ENCODE data around the gene NEO1.

NEO1 gene

DNA sequence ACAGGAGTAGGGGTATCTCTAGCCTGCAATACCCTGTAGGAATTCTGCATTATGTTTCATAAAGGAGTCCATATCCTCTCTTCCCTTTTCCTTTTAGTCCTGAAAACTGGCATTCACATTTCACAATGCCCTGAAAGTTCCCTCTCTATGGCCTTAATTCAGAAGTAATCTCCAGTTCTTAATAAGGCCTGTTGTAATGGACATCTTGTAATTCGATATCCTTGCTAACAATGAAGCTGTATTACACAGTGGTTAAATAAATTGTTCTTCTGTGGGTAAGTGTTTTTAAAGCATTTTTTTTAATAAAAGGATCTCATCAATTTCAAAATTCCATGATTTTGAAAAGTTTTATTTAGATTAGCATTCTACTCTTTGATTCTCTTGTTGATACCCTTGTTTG, 34.3 kb upstream of the NEO1 start:
- Histone ChIP-seq H3K36me3 (ENCODE audit: control insufficient read depth, insufficient read depth, low read length) (no peaks in the 10 kb centered on the region), H3K4me3 (ENCODE audit: low read length) (no peak overlapping the region), H3K27ac (ENCODE audit: low read length) (no peak overlapping the region), H3K9me3 (ENCODE audit: control insufficient read depth, insufficient read depth, low read length) (no peaks in the 10 kb centered on the region), H3K27me3 (ENCODE audit: control insufficient read depth, insufficient read depth, low read length) (no peaks in the 10 kb centered on the region), H3K4me1 (ENCODE audit: control insufficient read depth, insufficient read depth, low read length) (peaks cover 2% of the 10 kb centered on the region)
- no CpG with 5 or more reads among the region's 1 CpG for WGBS (ENCODE audit: insufficient coverage, insufficient read length)
- DNase-seq (ENCODE audit: low read depth, low spot score), result no peak

DNA sequence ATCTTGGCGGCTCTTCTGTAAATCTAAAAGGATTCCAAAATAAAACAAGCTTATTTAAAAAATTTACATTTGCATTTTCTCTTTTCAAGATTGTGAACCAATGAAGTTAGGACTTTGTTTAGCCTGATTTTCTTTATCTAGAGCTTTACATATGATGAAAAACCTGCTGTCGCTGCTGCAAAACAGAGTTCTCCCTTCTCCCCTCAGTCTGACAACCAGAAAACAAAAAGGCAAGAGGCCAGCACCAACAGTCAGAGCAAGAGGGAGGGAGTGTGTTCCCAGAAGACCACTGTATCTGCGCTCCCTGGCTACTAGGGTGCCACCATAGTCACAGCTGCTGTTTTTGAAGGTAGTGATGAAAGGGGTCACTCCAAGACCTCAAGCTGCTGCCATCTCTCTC, 33.1 kb upstream of the NEO1 start:
- Histone ChIP-seq H3K27ac (ENCODE audit: low read length) (no peak overlapping the region), H3K4me3 (ENCODE audit: low read length) (no peak overlapping the region), H3K36me3 (ENCODE audit: control insufficient read depth, insufficient read depth, low read length) (no peaks in the 10 kb centered on the region), H3K4me1 (ENCODE audit: control insufficient read depth, insufficient read depth, low read length) (peaks cover 2% of the 10 kb centered on the region), H3K27me3 (ENCODE audit: control insufficient read depth, insufficient read depth, low read length) (no peaks in the 10 kb centered on the region), H3K9me3 (ENCODE audit: control insufficient read depth, insufficient read depth, low read length) (no peaks in the 10 kb centered on the region)
- WGBS (ENCODE audit: insufficient coverage, insufficient read length), result no CpG with 5 or more reads among the region's 3 CpGs
- DNase-seq (ENCODE audit: low read depth, low spot score), result no peak

DNA sequence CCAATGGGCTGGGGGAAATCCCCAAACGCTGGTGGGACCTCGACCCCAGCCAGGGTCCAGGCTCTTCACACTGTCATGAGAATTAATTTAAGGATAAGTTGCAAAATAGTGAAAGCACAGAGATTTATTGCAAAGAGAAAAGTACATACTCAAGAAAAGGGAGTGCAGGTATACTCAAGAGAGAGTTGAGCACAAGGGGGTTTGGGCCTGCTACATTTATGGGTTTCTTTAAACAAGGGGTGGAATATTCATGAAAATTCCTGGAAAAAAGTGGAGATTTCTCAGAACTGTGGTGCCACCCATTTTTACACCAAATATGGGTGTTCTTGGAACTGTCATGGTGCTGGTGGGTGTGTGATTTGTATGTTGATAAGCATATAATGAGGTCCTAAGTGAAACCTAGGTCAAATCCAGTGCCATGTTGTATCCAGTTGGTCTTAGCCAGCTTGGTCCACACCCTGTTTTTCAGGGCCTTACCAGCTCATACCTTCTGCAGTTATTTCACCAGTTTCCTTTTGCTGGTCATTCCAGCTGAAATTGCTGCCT, 32.6 kb upstream of the NEO1 start:
- no peaks in the 10 kb centered on the region for H3K27me3 ChIP-seq (ENCODE audit: control insufficient read depth, insufficient read depth, low read length)
- no peak overlapping the region for H3K4me3 ChIP-seq (ENCODE audit: low read length)
- no peaks in the 10 kb centered on the region for H3K9me3 ChIP-seq (ENCODE audit: control insufficient read depth, insufficient read depth, low read length)
- no CpG with 5 or more reads among the region's 2 CpGs for WGBS (ENCODE audit: insufficient coverage, insufficient read length)
- H3K36me3 ChIP-seq (ENCODE audit: control insufficient read depth, insufficient read depth, low read length), result no peaks in the 10 kb centered on the region
- H3K27ac ChIP-seq (ENCODE audit: low read length), result no peak overlapping the region
- DNase-seq (ENCODE audit: low read depth, low spot score), result no peak
- peaks cover 2% of the 10 kb centered on the region for H3K4me1 ChIP-seq (ENCODE audit: control insufficient read depth, insufficient read depth, low read length)

DNA sequence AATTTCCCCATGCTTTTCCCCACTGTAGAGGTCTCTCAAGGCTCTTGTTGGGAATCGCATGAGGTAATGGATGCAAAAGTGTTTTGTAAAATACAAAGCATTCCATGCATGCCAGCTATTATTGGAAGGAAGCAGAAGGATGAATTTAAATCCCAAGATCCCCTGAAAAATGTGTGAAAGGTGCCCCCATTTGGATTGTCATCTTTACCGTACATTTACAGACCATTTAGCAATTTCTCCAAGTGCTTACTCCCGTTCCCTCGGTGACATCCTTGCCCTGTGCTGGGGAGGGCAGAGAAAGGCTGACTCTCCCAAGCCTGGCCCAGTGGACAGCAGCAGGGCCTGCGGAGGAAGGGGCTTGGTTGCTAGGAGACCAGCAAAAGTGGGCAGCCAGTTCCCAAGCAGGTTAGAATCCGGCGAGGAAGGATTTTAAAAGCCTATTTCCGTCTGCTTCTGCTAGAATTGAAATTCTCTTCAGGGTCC, 31.1 kb upstream of the NEO1 start:
- H3K4me1 ChIP-seq (ENCODE audit: control insufficient read depth, insufficient read depth, low read length), result peaks cover 2% of the 10 kb centered on the region
- no peak overlapping the region for H3K4me3 ChIP-seq (ENCODE audit: low read length)
- no peaks in the 10 kb centered on the region for H3K27me3 ChIP-seq (ENCODE audit: control insufficient read depth, insufficient read depth, low read length)
- H3K36me3 ChIP-seq (ENCODE audit: control insufficient read depth, insufficient read depth, low read length), result no peaks in the 10 kb centered on the region
- H3K27ac ChIP-seq (ENCODE audit: low read length), result no peak overlapping the region
- H3K9me3 ChIP-seq (ENCODE audit: control insufficient read depth, insufficient read depth, low read length), result no peaks in the 10 kb centered on the region
- no CpG with 5 or more reads among the region's 8 CpGs for WGBS (ENCODE audit: insufficient coverage, insufficient read length)
- DNase-seq (ENCODE audit: low read depth, low spot score), result peak; percentile 16

DNA sequence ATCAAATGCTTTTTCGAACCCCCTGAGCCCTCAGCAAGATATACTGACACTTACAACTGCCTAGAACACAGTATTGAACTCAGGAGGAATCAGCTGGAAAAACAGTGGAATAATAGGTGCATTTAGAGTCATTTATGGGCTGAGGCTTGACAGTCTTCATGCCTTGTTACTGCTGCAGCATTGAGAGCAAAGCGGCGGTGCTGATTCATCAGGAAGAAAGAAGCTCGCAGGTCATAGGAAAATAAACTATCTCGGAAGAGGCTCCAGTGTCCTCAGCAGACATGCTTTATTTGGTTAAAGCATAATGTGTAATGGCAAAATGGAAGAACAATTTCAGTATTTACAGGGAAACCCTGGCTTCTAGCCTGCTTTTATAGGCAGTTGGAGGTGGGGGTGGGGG, 30.1 kb upstream of the NEO1 start:
- no peaks in the 10 kb centered on the region for H3K27me3 ChIP-seq (ENCODE audit: control insufficient read depth, insufficient read depth, low read length)
- H3K4me3 ChIP-seq (ENCODE audit: low read length), result no peak overlapping the region
- no peak for DNase-seq (ENCODE audit: low read depth, low spot score)
- no peak overlapping the region for H3K27ac ChIP-seq (ENCODE audit: low read length)
- no peaks in the 10 kb centered on the region for H3K9me3 ChIP-seq (ENCODE audit: control insufficient read depth, insufficient read depth, low read length)
- peaks cover 2% of the 10 kb centered on the region for H3K4me1 ChIP-seq (ENCODE audit: control insufficient read depth, insufficient read depth, low read length)
- no CpG with 5 or more reads among the region's 5 CpGs for WGBS (ENCODE audit: insufficient coverage, insufficient read length)
- H3K36me3 ChIP-seq (ENCODE audit: control insufficient read depth, insufficient read depth, low read length), result no peaks in the 10 kb centered on the region

DNA sequence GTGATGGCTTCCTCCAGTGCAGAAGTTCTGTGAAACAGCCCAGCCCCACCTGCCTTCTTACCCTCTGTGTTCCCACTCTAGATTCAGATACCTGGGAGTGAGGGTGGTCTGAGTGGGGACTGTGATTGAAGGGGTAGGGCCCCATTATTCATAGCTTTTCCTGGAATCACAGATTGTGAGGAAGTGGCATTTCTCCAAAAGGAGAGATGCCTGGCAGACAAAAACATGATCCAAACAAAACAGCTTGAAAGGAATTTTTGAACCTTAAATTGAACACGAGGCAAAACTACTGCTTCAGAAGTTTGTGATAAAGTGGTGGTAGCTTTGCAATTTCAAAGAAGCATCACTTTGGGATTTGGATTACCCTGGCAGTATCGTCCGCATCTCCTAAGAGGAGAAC, 29.2 kb upstream of the NEO1 start:
- no CpG with 5 or more reads among the region's 3 CpGs for WGBS (ENCODE audit: insufficient coverage, insufficient read length)
- no peak overlapping the region for H3K27ac ChIP-seq (ENCODE audit: low read length)
- H3K4me3 ChIP-seq (ENCODE audit: low read length), result no peak overlapping the region
- no peaks in the 10 kb centered on the region for H3K36me3 ChIP-seq (ENCODE audit: control insufficient read depth, insufficient read depth, low read length)
- DNase-seq (ENCODE audit: low read depth, low spot score), result no peak
- H3K27me3 ChIP-seq (ENCODE audit: control insufficient read depth, insufficient read depth, low read length), result no peaks in the 10 kb centered on the region
- H3K4me1 ChIP-seq (ENCODE audit: control insufficient read depth, insufficient read depth, low read length), result peaks cover 2% of the 10 kb centered on the region
- H3K9me3 ChIP-seq (ENCODE audit: control insufficient read depth, insufficient read depth, low read length), result no peaks in the 10 kb centered on the region

DNA sequence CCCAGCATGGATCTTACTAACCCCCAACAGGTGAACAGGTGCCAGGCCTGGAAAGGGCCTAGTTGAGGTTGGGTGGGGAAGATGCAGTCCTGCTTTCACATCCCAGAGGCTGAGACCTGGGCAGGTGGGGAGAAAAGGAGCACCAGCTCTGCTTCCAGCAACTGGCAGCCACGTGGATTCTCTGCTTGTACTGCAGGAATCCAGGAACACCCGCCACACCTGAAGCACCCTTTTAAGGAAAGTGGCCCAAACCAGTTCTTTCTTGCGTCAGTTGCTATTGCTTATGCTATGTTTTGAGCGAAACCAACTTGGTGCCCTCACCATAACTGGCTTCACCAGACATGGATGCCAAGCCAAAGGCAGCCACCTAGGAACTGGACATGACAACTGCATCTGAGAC, 28.1 kb upstream of the NEO1 start:
- Histone ChIP-seq H3K27ac (ENCODE audit: low read length) (no peak overlapping the region), H3K4me1 (ENCODE audit: control insufficient read depth, insufficient read depth, low read length) (peaks cover 2% of the 10 kb centered on the region), H3K9me3 (ENCODE audit: control insufficient read depth, insufficient read depth, low read length) (no peaks in the 10 kb centered on the region), H3K27me3 (ENCODE audit: control insufficient read depth, insufficient read depth, low read length) (no peaks in the 10 kb centered on the region), H3K4me3 (ENCODE audit: low read length) (no peak overlapping the region), H3K36me3 (ENCODE audit: control insufficient read depth, insufficient read depth, low read length) (no peaks in the 10 kb centered on the region)
- no peak for DNase-seq (ENCODE audit: low read depth, low spot score)
- WGBS (ENCODE audit: insufficient coverage, insufficient read length), result no CpG with 5 or more reads among the region's 4 CpGs

DNA sequence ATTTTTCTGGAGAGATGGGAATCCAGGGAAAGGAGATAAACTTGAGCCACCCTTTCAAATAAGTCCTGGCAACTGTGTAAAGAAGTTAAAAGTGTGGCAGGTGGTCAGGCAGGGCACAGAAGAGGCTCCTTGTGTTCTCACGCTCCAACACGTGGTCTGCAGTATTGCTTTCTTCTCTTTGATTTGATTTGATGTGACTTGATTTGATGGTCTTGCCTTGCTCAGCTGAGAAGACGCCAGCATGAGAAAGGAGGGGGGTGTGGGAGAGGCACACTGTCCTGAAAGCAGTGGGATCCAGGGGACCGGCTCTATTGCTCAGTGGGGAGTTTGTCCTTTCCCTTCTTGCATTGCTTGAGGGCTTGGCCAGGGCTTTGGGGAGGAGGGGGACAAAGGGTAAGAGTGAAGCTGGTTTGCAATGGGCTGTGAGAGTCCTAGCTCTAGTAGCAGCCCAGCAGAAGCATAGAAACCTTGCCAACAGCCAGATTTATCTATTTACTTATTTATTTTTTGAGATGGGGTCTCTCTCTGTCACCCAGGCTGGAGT, 25.7 kb upstream of the NEO1 start:
- H3K9me3 ChIP-seq (ENCODE audit: control insufficient read depth, insufficient read depth, low read length), result no peaks in the 10 kb centered on the region
- H3K4me1 ChIP-seq (ENCODE audit: control insufficient read depth, insufficient read depth, low read length), result no peaks in the 10 kb centered on the region
- no peak overlapping the region for H3K4me3 ChIP-seq (ENCODE audit: low read length)
- no peaks in the 10 kb centered on the region for H3K27me3 ChIP-seq (ENCODE audit: control insufficient read depth, insufficient read depth, low read length)
- no peak for DNase-seq (ENCODE audit: low read depth, low spot score)
- no CpG with 5 or more reads among the region's 4 CpGs for WGBS (ENCODE audit: insufficient coverage, insufficient read length)
- H3K27ac ChIP-seq (ENCODE audit: low read length), result no peak overlapping the region
- H3K36me3 ChIP-seq (ENCODE audit: control insufficient read depth, insufficient read depth, low read length), result no peaks in the 10 kb centered on the region

DNA sequence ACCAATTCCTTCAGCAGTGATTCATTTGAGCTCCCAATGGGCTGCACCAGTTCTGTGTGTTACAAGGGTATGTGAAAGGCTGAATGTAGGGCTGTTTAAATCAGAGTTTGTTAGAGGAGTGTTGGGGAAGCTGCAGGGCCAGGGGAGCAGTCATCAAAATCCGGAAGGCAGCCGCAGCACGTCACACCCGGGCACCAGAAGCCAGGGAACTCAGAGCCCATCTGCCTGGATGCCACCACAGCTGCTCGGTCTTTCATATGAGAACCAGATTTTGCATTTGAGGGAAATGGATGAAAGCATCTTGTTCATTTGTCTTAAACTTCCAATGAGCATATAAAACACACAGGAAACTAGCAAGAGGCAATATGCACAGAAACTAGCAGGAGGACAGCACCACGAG, 24.2 kb upstream of the NEO1 start:
- no peaks in the 10 kb centered on the region for H3K36me3 ChIP-seq (ENCODE audit: control insufficient read depth, insufficient read depth, low read length)
- no peak overlapping the region for H3K27ac ChIP-seq (ENCODE audit: low read length)
- WGBS (ENCODE audit: insufficient coverage, insufficient read length), result no CpG with 5 or more reads among the region's 6 CpGs
- no peak overlapping the region for H3K4me3 ChIP-seq (ENCODE audit: low read length)
- H3K9me3 ChIP-seq (ENCODE audit: control insufficient read depth, insufficient read depth, low read length), result no peaks in the 10 kb centered on the region
- no peaks in the 10 kb centered on the region for H3K27me3 ChIP-seq (ENCODE audit: control insufficient read depth, insufficient read depth, low read length)
- no peak for DNase-seq (ENCODE audit: low read depth, low spot score)
- no peaks in the 10 kb centered on the region for H3K4me1 ChIP-seq (ENCODE audit: control insufficient read depth, insufficient read depth, low read length)

DNA sequence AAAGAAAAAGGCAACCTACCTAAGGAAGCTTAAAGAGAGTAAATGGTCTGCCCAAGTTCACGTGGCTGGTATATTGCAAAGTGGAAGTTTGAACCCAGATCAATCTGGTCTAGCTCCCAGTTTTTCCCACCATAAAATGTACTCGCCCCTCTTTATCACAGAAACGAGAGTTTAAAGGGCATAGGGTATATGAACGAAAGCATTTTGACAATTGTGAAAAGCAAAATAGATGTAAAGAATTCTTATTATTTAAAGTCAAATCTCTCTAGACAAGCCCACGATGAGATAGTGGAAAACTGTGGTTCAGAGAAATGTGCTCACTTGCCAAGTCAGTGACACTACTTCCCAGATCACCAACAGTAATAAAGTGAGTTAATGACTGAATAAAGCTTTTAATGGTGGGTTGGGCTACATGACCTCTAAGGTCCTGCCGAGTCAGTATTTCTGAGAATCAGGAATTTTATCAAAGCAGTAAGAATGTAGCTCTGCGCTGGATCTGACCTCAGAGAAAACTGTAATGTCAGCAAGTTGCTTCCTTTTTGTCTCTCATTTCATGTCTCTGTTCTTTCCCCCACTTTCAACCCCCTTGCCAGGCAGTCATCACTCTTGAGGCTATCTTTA, 23.3 kb upstream of the NEO1 start:
- no peak overlapping the region for H3K27ac ChIP-seq (ENCODE audit: low read length)
- WGBS (ENCODE audit: insufficient coverage, insufficient read length), result no CpG with 5 or more reads among the region's 7 CpGs
- no peaks in the 10 kb centered on the region for H3K9me3 ChIP-seq (ENCODE audit: control insufficient read depth, insufficient read depth, low read length)
- no peak for DNase-seq (ENCODE audit: low read depth, low spot score)
- H3K27me3 ChIP-seq (ENCODE audit: control insufficient read depth, insufficient read depth, low read length), result no peaks in the 10 kb centered on the region
- H3K4me1 ChIP-seq (ENCODE audit: control insufficient read depth, insufficient read depth, low read length), result no peaks in the 10 kb centered on the region
- H3K36me3 ChIP-seq (ENCODE audit: control insufficient read depth, insufficient read depth, low read length), result no peaks in the 10 kb centered on the region
- H3K4me3 ChIP-seq (ENCODE audit: low read length), result no peak overlapping the region

Data from iPS DF 6.9 (cell line).